B cell (primary cell): ENCODE results near the gene PSME3. TPM values are rescaled to one million over a fixed set of nuclear protein-coding genes. Genes with fewer than 3 reads are reported as not detected.

Experiments
- ATAC-seq: fragments of 200-7000 bp; cut with Tn5 transposase; one replicate; pipeline ENCODE4 v1.10.0; 2021; ENCODE audit warnings: low read depth, mild to moderate bottlenecking, moderate number of reproducible peaks, moderate library complexity
- CTCF ChIA-PET: fragments of 350-600 bp; sonication (Branson Sonifier 250); formaldehyde crosslinking; loops from one replicate; lab custom pipeline; 2021; ENCODE audit warnings: antibody characterized with exemption, inconsistent platforms; lab: Charles Lee
- POLR2A ChIA-PET: fragments of 350-600 bp; sonication (Branson Sonifier 250); formaldehyde crosslinking; loops from one replicate; lab custom pipeline; 2021; ENCODE audit warnings: antibody characterized with exemption; lab: Charles Lee
- DNase-seq: peaks from one replicate; pipeline ENCODE4 v3.0.0; 2013
- H2AFZ ChIP-seq: 2 replicates; pipeline ENCODE4 v1.6.1; 2012; ENCODE audit warnings: mild to moderate bottlenecking, low read depth, low read length; ENCODE audit not compliant: insufficient read depth, poor library complexity, severe bottlenecking
- H3K27ac ChIP-seq, 2 donors: 1 replicate in 1 of 2; 2 replicates in 1 of 2; pipeline ENCODE4 v1.5.1; 2012 to 2013; ENCODE audit warnings: low read length in 2 of 2, mild to moderate bottlenecking in 2 of 2, moderate library complexity in 1 of 2
- H3K27me3 ChIP-seq, 4 experiments: fragments of 200-600 bp in 1 of 4; sonication (generic) in 1 of 4; replicated peaks in 1 of 4; 1 replicate in 2 of 4; 2 replicates in 2 of 4; pipeline versions ENCODE4 v1.6.1 to v1.7.0; 2013 to 2016; ENCODE audit warnings: low read length in 3 of 4, mild to moderate bottlenecking in 2 of 4, mixed read lengths in 1 of 4, moderate library complexity in 1 of 4; ENCODE audit not compliant: insufficient read depth in 4 of 4, control insufficient read depth in 3 of 4; ENCODE audit errors: control extremely low read depth in 1 of 4
- H3K36me3 ChIP-seq, 2 experiments: replicated peaks in 1 of 2; 1 replicate in 1 of 2; 2 replicates in 1 of 2; pipeline versions ENCODE4 v1.6.1 to v1.7.1; 2013; ENCODE audit warnings: low read length in 1 of 2; ENCODE audit not compliant: insufficient read depth in 2 of 2, control insufficient read depth in 1 of 2; ENCODE audit errors: control extremely low read depth in 1 of 2, extremely low read depth in 1 of 2
- H3K4me1 ChIP-seq, 2 donors: fragments of 200-600 bp in 1 of 2; sonication (generic) in 1 of 2; 1 replicate in 1 of 2; 2 replicates in 1 of 2; pipeline versions ENCODE4 v1.5.1 to v1.6.1; 2013 to 2017; ENCODE audit warnings: low read length in 2 of 2; ENCODE audit not compliant: control insufficient read depth in 2 of 2, insufficient read depth in 2 of 2
- H3K4me2 ChIP-seq: replicated peaks from 2 replicates; pipeline ENCODE3; 2012; ENCODE audit warnings: mild to moderate bottlenecking, low read depth, low read length; ENCODE audit not compliant: poor library complexity, severe bottlenecking
- H3K4me3 ChIP-seq, 5 experiments: fragments of 200-600 bp in 1 of 5; sonication (generic) in 1 of 5; 1 replicate in 3 of 5; 2 replicates in 2 of 5; pipeline versions ENCODE4 v1.5.1 to v1.7.0; 2011 to 2016; ENCODE audit warnings: low read length in 4 of 5, mild to moderate bottlenecking in 4 of 5, low read depth in 2 of 5, control low read depth in 1 of 5, moderate library complexity in 1 of 5; ENCODE audit not compliant: insufficient read depth in 1 of 5; ENCODE audit errors: control extremely low read depth in 1 of 5, extremely low read depth in 1 of 5
- H3K79me2 ChIP-seq: fragments of 200-600 bp; sonication (generic); one replicate; pipeline ENCODE4 v1.6.0; 2016; ENCODE audit warnings: low read length; ENCODE audit not compliant: control insufficient read depth, insufficient read depth
- H3K9ac ChIP-seq: fragments of 200-600 bp; sonication (generic); 2 replicates; pipeline ENCODE4 v1.6.1; 2017; ENCODE audit warnings: mild to moderate bottlenecking, low read length, moderate library complexity
- H3K9me3 ChIP-seq, 3 donors: one replicate each; pipeline versions ENCODE4 v1.6.1 to v1.7.1; 2013; ENCODE audit warnings: low read length in 2 of 3; ENCODE audit not compliant: control insufficient read depth in 2 of 3, insufficient read depth in 1 of 3; ENCODE audit errors: control extremely low read depth in 1 of 3
- H4K20me1 ChIP-seq: 2 replicates; pipeline ENCODE4 v1.6.0; 2012; ENCODE audit warnings: mild to moderate bottlenecking, low read length; ENCODE audit not compliant: insufficient read depth, control insufficient read depth, poor library complexity, severe bottlenecking
- H3K27ac Mint-ChIP-seq: one replicate; pipeline ENCODE4 v1.8.0; 2021; ENCODE audit warnings: mixed read lengths
- H3K27me3 Mint-ChIP-seq: one replicate; pipeline ENCODE4 v1.8.0; 2021; ENCODE audit warnings: mixed read lengths
- H3K4me1 Mint-ChIP-seq: one replicate; pipeline ENCODE4 v1.8.0; 2021; ENCODE audit warnings: mixed read lengths
- H3K4me3 Mint-ChIP-seq: one replicate; pipeline ENCODE4 v1.8.0; 2021; ENCODE audit warnings: mixed read lengths
- H3K9me3 Mint-ChIP-seq: one replicate; pipeline ENCODE4 v1.8.0; 2022; ENCODE audit warnings: mixed read lengths; ENCODE audit not compliant: insufficient read depth
- CTCF ChIP-seq: fragments of 200-600 bp; IDR thresholded peaks from one replicate; pipeline ENCODE4 v1.8.0; 2022; ENCODE audit warnings: antibody characterized with exemption, mild to moderate bottlenecking
- EZH2 ChIP-seq: IDR thresholded peaks from 2 replicates; pipeline ENCODE4 v1.6.1; 2012; ENCODE audit warnings: borderline replicate concordance, low read depth, mild to moderate bottlenecking, moderate library complexity, low read length; ENCODE audit not compliant: insufficient read depth, poor library complexity, severe bottlenecking
- WGBS: methylation state at CpG from one replicate; pipeline ENCODE4 v1.1.5; 2013; ENCODE audit warnings: missing lambda C conversion rate; ENCODE audit not compliant: insufficient coverage; 5-methylcytosine and 5-hydroxymethylcytosine counted together
- intact Hi-C: fragments of 100-400 bp; cut with micrococcal nuclease; formaldehyde crosslinking; loops from one replicate; pipeline ENCODE4 v1.10.0; 2022
- polyA plus RNA-seq: library from polyadenylated mRNA; depleted of rRNA; stranded (reverse); fragments of >200 nt; gene quantifications from 2 replicates; pipeline ENCODE4 v1.2.3, GENCODE V29; 2012
- total RNA-seq, 2 donors: library from RNA; stranded (reverse); fragments of 120-200 nt in 1 of 2; gene quantifications; 1 replicate in 1 of 2; 2 replicates in 1 of 2; pipeline versions ENCODE4 v1.2.3 to v1.2.4, GENCODE V29; 2013 to 2022

Gene PSME3
- total and polyA plus RNA-seq, 2 donors (not counting 1 experiment from before 2014, with no cell fraction given), result 43.4 to 76.2 TPM

- Histone ChIP-seq H3K27me3 (peaks cover 0 to 3% (median 0%) of the 10 kb centered on the region in 4 experiments), H4K20me1 (no peaks in the 10 kb centered on the region), H3K9me3 (no peaks in the 10 kb centered on the region), H3K4me1 (no peaks in the 10 kb centered on the region), H3K27ac (no peak overlapping the region), H3K9ac (no peak overlapping the region), H2AFZ (no peak overlapping the region), H3K4me3 (no peak overlapping the region), H3K79me2 (no peaks in the 10 kb centered on the region), H3K36me3 (peaks cover 2 to 18% of the 10 kb centered on the region in 2 experiments), H3K4me2 (no peak overlapping the region)
- POLR2A ChIA-PET, result no interaction called here
- no peak overlapping the region for H3K4me3 Mint-ChIP-seq
- 90% methylated on average over 5 of the region's 9 CpGs for WGBS
- DNase-seq (no peak), ATAC-seq (no peak)
- no peaks in the 10 kb centered on the region for H3K27me3 Mint-ChIP-seq
- H3K4me1 Mint-ChIP-seq, result no peaks in the 10 kb centered on the region
- H3K27ac Mint-ChIP-seq, result no peak overlapping the region
- intact Hi-C loops, result loop anchor here (10.0 kb wide), 1 partner anchor 86 kb away; no protein-coding TSS in a partner anchor
- CTCF ChIA-PET, result interaction anchor here (1.3 kb wide), 1 partner anchor 9 kb away, joined by 3 read pairs; no protein-coding TSS in a partner anchor
- TF ChIP-seq CTCF, result no peak
- H3K9me3 Mint-ChIP-seq, result no peaks in the 10 kb centered on the region
These were observed 15.8 kb downstream of the PSME3 start for GRCh38 chr17:42849031-42849430.

GRCh38 chr17:42849451-42850181, 16.4 kb downstream of the PSME3 start:
- H4K20me1 ChIP-seq, result no peaks in the 10 kb centered on the region
- Mint-ChIP-seq H3K27me3 (no peaks in the 10 kb centered on the region), H3K4me3 (no peak overlapping the region), H3K4me1 (no peaks in the 10 kb centered on the region), H3K9me3 (no peaks in the 10 kb centered on the region), H3K27ac (no peak overlapping the region)
- no peak overlapping the region for H3K27ac ChIP-seq
- TF ChIP-seq CTCF (no peak), EZH2 (no peak)
- POLR2A ChIA-PET, result no interaction called here
- H3K36me3 ChIP-seq, result peaks cover 0 to 12% of the 10 kb centered on the region in 2 experiments
- H3K4me2 ChIP-seq, result no peak overlapping the region
- H3K27me3 ChIP-seq, result peaks cover 0 to 3% (median 0%) of the 10 kb centered on the region in 4 experiments
- H3K4me1 ChIP-seq, result no peaks in the 10 kb centered on the region
- DNase-seq (no peak), ATAC-seq (no peak)
- CTCF ChIA-PET, result no interaction called here
- 83% methylated on average over 2 of the region's 8 CpGs for WGBS
- no peak overlapping the region for H3K4me3 ChIP-seq
- intact Hi-C loops, result loop anchor here (10.0 kb wide), 1 partner anchor 85 kb away; no protein-coding TSS in a partner anchor
- H3K9ac ChIP-seq, result no peak overlapping the region
- no peaks in the 10 kb centered on the region for H3K79me2 ChIP-seq
- no peaks in the 10 kb centered on the region for H3K9me3 ChIP-seq
- no peak overlapping the region for H2AFZ ChIP-seq
